ENCODE data around the gene EVI5.
"Not testable (repeated sequence)": the region's sequence is repeated elsewhere in the genome, so short reads cannot be mapped to it uniquely, and the experiment has no call there.

EVI5 gene

DNA sequence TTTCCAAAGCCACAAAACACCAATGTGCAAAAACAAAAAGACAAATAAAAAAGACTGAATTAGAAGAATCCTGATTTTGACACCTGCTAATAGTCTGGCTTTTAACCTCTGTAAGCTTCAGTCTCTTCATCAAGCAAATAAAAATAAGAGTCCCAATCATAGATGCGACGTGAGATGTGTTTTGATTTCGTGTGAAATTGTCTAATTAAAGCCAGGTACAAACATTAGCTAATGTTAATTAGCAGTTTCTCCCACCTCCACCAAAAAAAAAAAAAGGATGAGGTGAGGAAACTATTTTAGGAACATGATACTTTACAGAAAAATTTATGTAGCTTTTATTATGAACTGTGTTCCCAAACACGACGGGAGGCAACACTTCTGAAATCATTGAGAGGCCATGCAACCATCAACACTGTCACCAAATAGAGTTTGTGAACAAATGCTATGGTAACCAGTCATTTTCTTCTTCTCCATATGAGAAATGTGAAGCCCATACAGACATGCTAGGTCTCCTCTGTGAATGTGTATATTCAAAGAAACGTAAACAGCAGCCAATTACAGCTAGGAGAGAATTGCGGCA, 6.7 kb upstream of the EVI5 start:
- no peak for FAIRE-seq

DNA sequence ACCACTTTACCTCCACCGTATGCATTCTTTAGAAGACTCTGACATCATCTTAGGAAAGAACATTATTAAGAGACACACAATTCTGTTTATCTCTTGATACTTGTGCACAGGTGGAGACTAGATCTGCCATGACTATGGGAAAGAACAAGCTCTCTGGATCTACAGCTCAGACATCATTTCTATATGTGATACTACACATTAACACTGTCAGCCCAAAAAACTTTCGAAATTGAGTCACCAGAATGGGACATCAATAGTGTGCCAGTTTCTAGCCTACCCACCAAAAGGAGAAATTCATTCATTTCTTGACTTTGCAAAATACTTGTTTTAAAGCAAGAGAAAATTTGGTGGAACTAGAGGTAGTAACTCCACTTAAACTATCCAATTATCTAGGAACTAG, 6.0 kb upstream of the EVI5 start:
- FAIRE-seq: no peak

DNA sequence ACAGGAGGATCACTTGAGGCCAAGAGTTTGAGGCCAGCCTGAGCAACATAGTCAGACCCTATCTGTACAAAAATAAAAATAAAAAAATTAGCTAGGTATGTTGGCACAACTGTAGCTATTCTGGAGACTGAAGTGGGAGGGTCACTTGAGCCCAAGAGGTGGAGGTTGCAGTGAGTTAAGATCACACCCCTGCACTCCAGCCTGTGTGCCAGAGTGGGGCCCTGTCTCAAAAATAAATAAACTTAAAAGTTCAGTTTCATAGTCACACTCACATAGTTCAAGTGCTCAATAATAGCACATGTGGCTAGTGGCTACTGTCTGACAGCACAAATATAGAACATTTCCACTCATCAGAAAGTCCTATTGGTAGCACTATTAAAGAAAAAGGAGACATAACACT, 5.2 kb upstream of the EVI5 start:
- no peak for FAIRE-seq

DNA sequence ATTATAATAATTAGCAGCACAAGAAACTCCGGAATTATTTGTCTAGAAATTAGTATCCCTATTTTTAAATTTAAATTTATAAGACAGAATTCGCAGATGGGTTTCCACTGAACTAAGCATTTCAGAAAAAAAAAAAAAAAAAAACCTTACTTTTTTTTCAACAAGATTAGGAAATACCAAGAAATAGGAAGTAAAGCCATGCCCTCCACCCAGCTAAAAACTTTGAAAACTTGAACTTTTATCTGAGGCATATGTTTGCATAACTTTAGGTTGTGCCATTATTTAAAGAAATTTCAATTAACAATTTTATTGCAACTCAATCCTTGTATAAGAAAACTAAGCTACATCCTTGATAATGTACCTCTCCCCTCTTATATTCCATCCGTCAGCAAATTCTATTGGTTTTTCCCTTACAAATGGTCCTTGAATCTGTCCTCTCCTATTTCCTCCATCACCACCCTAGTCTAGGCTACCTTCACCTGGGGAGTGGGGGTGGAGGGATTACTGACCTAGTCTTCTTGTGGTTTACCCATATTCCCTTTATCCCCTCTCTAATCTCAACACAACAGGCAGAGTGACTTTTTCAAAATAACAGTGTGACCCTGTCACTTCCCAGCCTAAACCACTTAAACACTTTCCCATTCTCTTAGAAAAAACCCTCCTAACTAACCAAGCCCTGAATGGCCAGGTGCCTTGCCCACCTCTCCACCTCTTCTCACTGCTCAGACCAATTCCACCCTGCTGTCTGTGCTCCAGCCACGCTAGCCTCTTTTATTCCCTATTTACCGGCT, 1.4 kb upstream of the EVI5 start:
- FAIRE-seq: no peak

DNA sequence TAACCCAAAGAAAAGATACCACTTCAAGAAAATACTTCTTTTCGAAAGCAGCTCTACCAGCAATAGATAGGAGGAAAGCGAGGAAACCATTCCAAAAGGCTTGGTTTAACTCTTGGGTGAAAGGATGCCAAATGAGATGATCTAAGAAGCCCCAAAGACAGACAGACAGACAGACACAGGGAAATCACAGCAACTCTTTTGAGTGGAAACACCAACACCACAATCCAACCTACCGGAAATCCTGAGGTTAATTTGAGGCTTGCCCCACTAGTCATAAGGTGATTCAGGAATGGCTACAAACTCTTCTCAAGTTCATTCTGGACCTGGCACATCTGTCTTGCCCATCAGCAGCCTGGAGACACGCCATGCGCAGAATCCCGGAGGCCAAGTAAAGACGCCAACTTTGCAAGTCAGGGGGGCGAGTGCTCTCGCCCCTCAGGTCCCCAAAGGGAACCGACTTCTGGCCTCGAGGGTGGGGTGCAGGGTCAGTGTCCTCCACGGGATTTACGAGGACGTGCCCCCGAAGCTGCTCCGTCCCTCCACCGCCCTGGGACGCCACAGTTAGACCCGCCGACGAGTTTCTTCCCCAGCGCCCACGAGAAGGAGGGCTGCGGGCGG, 778 bp downstream of the EVI5 start:
- no peak for FAIRE-seq

DNA sequence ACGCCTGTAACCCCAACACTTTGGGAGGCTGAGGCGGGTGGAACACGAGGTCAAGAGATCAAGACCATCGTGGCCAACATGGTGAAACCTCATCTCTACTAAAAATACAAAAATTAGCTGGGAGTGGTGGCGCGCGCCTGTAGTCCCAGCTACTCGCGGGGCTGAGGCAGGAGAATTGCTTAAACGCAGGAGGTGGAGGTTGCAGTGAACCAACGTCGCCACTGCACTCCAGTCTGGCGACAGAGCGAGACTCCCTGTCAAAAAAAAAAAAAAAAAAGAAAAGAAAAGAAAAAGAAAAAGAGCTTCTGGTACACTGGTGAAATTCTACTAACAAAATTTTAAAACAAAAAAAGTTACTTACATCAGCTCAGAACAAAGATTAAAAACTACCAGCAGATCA, 1.4 kb downstream of the EVI5 start:
- not testable (repeated sequence) for FAIRE-seq

DNA sequence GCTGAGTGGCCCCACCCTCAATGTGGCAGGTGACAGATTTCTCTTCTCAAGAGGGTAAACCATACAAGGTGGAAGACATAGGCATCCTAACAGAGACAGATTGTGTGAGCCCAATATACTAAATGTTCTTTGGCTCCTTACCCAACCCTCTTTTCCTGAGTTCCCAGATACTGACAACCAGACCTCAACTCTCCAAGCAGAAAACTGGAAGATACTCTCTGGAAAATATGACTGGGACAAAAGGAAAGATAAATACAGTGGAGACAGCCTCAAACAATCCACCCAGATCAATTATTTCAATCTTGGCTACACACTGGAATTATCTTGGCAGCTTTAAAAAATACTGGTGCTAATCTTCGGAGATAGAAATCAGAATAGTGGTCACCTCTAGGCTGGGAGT, 6.5 kb downstream of the EVI5 start:
- no peak for FAIRE-seq

DNA sequence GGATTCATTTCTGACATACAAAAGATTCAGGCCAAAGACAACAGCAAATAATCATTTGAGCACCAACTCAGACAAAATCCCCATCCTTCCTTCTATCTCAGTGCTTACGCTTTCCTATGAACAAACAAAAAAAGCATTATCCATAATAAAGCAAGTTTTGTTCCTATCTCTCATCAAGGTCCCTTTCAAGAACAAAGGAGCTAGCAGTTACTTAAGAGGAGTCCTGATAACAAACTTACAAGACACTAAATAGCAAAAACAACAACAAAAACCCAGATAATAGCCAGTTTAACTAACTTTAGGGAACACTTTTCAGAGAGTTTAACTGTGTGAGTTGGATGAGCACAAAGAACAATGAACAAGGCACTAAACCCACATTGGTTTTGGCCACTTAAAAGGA, 10.5 kb downstream of the EVI5 start:
- FAIRE-seq: no peak

DNA sequence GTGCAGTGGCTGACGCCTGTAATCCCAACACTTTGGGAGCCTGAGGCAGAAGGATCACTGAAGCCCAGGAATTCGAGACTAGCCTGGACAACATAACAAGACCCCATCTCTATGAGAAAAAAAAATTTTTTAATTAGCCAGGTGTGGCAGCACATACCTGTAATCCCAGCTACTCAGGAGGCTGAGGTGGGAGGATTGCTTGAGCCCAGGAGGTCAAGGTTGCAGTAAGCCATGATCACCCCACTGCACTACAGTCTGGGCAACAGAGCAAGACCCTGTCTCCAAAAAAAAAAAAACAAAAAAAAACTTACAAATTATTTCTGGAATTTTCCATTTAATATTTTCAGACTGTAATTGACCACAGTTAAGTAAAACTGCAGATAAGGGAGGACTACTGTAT, 11.2 kb downstream of the EVI5 start:
- not testable (repeated sequence) for FAIRE-seq

DNA sequence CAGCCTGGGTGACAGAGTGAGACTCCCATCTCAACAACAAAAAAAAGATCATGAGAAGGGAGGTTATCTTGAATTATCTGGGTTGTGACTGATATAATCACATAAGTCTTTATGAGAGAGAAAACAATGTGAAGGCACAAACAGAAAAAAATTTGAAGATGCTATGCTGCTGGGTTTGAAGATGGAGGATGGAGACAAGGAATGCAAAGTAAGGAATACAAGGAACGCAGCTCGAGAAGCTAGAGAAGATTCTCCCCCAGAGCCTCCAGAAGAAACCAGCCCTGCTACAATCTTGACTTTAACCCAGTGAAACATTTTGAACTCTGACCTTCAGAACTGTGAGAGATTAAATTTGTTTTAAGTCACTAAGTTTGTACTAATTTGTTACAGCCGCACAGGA, 15.1 kb downstream of the EVI5 start:
- FAIRE-seq: no peak

DNA sequence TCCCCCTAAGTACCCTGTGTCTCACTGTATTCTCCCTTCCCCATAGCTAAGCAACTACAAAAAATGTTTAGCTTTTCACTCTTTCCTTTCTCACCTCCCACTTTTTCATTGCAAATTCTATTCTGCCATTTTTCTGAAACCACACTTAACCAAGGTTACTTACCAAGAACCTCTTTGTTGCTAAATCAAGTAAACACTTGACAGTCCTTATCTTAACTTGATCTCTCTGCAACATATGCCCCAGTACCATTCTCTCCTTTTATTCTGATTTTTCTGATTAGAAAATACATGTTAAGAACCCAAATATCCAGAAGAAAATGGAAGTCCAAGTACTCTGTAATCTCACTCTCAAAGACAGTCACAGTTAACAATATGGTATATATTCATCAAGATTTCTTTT, 16.0 kb downstream of the EVI5 start:
- no peak for FAIRE-seq

DNA sequence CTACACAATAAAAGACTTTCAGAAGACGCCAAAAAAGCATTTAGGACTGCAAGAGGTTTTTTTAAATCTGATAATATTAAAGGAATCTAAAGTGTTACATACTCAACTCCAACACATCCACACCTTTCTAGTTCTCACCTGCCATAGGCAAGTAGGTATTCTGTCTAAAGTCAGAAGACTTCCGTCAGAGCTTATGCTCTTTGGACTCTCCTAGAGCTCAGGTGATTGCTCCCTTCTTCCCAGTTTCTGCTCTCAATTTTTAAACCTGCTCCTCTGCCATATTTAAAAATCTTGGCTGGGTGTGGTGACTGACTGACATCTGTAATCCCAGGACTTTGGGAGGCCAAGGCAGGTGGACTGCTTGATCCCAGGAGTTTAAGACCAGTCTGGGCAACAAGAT, 16.6 kb downstream of the EVI5 start:
- FAIRE-seq: no peak

DNA sequence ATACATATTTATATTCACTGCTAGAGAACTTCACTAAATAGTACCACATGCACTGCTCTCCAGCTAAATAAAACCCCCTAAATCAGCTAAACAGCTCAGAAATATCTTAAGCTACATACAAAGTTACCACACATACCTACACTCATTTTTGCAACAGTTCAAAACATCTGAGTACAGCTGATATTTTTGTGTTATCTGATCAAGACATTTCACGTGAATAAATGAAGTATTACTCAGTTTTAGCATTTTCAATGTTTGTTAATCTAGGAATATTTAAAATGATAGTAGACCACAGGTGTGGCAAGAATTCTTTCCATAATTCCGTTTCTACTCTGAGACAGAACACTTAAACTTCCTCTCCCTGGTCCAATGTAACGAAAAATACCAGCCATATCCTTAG, 20.8 kb downstream of the EVI5 start:
- FAIRE-seq: no peak

DNA sequence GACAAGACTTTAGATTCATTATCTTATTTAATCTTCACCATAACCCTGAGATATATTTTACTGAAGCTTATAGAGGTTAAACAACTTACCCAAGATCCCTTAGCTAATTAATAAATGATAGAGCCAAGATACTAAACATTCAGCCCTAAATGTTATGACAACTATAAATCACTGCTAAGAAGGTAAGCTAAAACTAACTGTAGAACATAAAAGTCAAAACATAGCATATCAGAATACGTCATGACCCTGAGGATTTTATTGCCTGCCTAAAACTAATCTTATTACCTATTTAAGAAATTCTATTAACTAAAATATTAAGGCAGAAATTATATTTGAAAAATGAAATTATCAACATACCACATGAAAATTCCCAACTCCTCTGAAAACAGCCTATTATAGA, 22.6 kb downstream of the EVI5 start:
- FAIRE-seq: no peak

DNA sequence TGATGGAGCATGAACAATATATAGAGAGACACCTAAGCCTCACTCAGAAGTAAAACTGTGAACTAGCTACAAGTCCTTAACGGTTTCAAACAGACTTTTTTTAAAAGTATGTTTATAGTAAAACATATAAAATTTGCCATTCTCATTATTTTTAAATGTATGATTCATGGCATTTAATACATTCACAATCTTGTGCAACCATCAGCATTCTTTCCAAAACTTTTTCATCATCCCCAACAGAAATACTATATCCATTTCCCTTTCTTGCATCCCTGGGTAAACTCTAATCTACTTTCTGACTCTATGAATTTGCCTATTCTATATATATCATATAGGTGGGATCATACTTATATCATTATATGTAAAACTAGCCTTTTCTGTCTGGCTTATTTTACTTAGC, 25.5 kb downstream of the EVI5 start:
- FAIRE-seq: no peak

DNA sequence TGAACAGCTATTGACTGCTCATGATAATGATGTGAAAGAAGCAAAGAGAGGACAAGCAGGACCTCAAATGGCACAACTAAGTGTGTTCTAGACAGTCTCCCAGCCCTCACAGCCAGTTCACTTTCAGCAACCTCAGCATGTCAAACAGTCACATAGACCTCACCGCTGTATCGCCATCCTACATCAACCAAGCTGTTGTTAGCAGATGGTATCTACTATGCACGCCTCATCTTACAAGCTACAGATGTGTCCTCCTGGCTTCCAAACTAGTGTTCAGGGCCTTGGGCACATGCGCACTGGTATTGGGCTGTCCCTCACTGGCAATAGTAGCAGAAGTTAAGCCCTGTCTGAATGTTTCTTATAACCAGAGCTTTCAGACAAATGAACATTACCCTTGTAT, 28.4 kb downstream of the EVI5 start:
- no peak for FAIRE-seq

DNA sequence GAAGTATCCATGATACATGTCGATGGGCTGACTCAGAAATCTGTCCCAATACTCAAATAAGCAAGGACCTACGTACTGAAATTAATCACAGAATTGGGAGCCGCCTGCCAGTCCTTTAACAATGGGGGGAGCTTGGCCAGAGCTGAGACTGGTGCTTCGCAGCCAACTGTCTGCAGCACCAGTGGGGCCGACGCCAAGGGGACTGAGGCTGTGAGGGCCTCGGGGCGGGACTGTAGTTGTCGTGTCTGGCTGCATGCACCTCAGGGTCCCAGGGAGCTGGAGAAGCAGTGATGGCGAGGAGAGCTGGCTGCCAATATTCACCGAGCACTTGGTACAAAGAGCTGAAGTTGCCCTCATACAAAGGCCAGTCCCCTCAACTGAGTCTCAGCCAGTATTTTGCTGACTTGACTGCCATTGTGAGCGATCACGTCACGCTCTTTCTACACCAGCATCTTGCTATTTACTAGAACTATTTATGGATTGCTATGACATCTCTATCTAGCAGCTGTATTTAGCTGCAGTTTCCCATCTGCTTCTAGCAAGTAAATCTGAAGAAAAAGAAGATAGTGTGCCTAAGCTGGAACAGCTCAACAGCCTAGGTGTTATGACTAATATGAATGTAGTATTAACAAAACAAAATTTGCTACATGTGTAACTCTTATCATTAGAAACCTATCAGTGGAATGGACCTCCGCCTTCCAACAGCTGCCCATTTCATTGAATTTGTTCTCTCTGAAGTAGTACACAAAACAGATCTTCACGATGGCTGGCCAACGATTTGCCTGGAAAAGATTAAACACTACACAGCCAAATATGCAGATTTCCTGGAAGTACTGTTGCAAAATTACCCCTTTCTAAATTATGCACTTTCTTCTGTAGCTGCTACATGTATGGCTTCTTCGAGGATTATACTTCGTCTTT, 29.1 kb downstream of the EVI5 start:
- no peak for FAIRE-seq

DNA sequence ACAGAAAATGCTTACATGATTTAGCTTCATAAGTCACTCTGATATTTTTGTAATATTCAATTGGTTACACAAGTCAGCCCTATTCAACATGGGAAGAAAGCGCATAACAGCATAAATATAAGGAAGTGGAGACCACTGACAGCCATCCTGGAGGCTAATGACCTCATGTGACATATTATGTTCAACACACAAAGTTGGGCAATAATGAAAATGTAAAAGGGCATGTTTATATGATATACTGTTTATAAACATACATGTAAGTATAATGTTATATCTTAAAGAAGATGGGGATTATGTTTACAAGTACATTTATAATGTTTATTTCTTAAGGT, 30.2 kb downstream of the EVI5 start:
- FAIRE-seq: no peak

DNA sequence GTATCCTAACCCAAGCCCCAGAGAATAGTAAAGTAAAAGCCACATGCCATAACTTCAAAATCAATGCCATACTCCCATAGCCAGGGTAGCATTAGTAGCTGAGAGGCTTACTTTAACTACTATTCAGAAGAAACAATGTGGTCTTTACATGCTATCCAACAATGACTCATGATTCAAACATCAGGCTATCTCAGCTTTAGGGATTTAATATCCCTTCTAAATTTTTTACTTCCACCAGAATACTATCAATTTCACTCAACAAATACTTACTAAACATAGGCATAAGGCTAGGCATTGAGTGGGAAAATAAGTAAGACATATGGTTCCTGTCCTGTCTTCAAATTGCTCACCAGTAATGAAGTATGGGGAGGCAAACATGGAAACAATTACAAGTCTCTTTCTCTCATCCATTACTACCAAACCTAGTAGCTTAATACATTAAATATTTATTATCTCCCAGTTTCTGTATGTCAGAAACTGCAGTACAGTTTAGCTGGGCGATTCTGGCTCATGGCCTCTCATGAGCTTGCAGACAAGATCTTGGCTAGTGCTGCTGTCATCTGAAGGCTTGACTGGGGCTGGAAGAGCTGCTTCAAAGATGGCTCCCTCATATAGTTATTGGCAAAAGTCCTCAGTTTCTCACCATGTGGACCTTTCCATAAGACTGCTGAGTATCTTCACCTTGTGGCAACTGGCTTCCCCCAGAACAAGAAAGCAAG, 30.7 kb downstream of the EVI5 start:
- FAIRE-seq: no peak

DNA sequence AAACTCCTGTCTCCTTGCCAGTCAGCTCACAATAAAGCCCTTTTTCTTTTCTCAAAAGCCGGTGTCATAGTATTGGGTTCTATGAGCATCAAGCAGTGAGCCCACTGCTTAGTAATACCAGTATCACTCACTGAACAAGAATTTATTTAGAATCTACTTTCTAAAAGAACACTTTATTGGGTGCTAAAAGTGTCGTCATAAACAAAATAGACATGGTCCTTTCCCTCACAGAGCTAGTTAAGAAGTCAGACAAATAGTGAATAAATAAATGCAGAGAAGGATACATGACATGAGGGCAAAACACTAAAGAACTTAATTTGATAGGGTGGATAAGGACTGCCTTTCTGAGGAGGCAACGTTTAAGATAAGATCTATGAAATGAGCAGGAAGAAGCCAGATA, 32.2 kb downstream of the EVI5 start:
- no peak for FAIRE-seq

DNA sequence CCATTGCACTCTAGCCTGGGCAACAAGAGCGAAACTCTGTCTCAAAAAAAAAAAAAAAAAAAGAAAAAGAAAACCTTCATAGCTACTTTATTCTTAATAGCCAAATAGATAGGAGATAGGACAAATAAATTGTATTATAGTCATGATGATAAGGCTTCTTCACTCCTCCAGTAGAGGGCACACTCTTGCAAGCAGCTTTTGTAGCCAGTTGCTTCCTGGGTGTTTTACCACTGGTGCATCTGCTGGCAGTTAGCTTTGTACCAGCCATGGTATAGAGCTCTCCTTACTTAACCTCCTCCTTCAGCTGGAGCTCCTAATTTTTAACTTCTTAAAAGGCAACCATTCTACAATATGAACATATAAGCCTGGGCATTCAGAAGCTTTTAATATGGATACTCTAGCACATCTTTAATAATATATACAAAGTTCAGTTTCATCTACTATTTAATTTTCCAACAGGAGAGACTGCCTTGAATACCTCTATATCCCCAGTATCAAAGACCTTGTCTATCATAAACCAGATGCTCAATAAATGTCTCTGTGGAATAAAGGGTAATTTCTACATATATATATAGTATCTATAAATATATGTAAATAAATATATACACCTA, 35.8 kb downstream of the EVI5 start:
- FAIRE-seq: no peak

DNA sequence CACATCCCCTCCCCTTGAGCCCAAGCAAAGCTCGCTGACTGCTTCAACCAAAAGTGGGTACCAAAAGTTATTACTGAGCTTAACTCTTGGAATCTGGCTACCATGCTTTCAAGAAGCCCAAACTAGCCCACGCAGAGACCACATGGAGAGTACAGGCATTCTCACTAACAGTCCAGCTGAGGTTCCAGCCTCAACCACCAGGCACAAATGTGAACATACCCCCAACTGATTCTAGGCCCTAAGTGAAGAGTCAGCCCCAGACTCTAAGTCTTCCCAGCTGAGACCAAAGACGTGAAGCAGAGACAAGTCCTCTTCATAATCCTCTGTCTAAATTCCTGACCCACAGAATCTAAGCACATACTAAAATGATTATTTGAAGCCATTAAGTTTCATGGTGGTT, 36.8 kb downstream of the EVI5 start:
- FAIRE-seq: no peak
